GM19099 (cell line): ENCODE results near the gene THADA.

Experiments
- POLR2A ChIP-seq: IDR thresholded peaks from 3 replicates; pipeline ENCODE4 v1.6.1; 2011; ENCODE audit warnings: low read depth; ENCODE audit not compliant: insufficient read length; ENCODE audit errors: extremely low read depth

THADA gene

DNA sequence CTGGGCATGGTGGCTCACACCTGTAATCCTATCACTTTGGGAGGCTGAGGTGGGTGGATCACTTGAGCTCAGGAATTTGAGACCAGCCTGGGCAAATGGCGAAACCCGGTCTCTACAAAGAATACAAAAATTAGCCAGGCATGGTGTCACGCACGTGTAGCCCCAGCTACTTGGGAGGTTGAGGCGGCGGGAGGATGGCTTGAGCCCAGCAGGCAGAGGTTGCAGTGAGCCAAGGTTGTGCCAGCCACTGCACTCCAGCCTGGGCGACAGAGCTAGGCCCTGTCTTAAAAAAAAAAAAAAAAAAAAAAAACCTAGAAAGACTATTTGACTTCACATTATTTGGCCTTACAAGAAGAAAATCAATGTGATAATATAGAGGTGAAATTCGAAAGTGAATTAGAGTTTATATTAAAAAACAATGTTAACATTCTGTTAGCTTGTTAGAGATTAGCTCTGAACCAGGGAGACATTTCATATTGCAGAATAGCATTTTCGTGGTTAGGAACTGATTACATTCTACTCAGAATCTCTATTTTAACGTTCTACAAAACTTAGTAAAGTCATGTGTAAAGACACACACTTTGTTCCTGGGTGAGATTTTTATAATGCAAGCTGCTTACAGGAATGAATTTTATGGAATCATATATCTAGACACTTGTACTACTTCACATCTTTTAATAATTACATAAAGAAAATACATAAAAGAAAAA is 120.5 kb downstream of the THADA start:
- no peak for TF ChIP-seq POLR2A

DNA sequence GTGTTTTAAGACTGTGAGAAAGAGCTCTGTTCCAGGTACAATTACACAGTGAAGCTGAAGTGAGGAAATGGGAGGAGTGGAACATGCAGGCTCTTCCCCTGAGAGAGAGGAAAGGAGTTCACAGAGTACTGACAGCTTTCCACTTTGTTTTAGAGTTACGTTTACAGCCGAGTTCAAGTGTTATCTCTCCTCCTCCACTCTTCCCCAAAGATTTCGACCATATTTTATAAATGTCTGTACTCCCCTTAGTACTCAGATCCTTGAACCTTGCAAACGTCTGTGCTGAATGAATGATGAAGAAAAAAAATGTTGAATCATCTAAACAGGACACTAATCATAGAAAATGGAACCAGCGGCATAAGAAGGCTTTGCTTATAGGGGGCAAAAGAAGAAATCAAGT is 121.6 kb downstream of the THADA start:
- TF ChIP-seq POLR2A, result no peak

GRCh38 chr2:43473767-43474166 is 122.1 kb downstream of the THADA start:
- TF ChIP-seq POLR2A, result no peak

DNA sequence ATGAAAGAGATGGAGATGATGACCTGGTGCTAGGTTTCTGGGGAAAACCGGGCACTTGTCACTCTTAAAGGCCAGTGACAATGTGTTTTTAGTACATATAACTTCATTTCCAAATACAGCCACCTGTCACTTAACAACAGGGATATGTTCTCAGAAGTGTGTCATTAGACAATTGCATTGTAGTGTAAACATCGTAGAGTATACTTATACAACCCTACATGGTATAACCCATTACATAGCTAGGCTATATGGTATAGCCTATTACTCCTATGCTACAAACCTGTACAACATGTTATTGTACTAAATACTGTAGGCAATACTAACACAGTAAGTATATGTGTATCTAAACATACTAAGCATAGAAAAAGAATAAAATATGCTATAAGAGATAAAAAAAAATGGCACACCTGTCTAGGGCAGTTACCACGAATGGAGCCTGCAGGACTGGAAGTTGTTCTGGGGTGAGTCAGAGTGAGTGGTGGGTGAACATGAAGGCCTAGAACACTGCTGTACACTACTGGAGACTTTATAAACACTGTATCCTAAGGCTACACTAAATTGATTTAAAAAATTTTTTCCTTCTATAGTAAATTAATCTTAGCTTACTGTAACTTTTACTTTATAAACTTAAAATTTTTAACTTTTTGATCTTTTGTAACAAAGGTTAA is 123.2 kb downstream of the THADA start:
- no peak for TF ChIP-seq POLR2A

- no peak for TF ChIP-seq POLR2A
Observed at GRCh38 chr2:43469713-43470112, 126.1 kb downstream of the THADA start.

GRCh38 chr2:43469094-43469493 is 126.7 kb downstream of the THADA start:
- no peak for TF ChIP-seq POLR2A

DNA sequence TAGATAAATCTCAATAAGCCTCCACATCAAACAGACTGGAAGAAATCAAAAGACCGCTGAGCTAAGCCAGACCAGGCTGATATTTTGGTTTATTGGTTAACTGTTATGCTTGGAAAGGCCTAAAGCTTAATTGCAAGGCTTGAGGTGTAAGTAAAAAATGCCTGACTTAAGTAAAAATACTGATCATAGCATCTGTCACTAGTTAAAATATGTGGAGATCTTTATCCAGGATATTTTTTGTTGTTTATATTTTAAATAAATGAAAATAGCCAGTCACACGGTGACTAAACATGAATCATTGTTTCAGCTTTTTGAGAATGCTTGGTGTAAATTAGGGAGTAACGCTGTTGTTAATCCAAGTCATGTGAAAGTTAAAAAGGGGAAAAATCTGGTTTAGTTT is 127.9 kb downstream of the THADA start:
- no peak for TF ChIP-seq POLR2A

- no peak for TF ChIP-seq POLR2A
Observed at GRCh38 chr2:43465234-43465633, 130.6 kb downstream of the THADA start.

GRCh38 chr2:43464590-43464989 is 131.2 kb downstream of the THADA start:
- TF ChIP-seq POLR2A, result no peak

DNA sequence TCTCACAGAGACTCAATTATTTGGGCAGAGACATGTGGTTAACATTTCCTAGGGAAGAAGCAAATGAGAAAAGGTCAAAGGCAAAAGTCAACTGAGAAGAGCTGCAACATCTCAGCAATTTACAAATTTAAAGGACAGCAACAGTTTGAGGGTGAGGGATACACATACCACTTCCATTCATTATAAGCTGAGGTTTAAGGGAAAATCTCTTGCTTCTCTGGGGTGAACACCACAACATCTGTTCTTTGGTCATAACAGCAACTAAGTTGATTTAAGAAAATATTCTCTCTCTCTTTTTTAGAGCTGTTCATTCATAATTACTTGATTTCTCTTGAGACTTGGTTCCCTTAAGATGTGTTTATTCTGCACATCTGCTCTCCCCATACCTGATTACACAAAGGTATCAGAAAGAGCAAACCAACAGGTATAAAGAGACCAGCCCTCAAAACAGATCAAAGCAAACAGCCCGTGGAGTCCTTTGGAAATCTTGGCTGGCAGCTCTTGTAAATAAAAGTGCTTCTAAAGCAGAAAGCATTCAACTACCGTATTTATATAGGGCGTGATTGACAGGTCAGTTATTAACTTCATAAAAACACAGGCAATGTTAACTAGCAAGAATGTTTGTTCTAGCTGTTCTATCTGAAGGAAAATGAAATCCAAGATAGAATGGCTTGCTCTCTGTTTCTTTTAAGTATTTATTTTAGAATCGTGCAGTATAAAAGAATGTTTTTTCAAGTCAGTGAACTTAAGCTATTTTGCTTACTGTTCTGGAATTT is 132.8 kb downstream of the THADA start:
- TF ChIP-seq POLR2A, result no peak

- TF ChIP-seq POLR2A, result no peak
Observed at GRCh38 chr2:43461453-43462073, 134.3 kb downstream of the THADA start.

- TF ChIP-seq POLR2A, result no peak
Observed at GRCh38 chr2:43460611-43461365, 135.1 kb downstream of the THADA start.

DNA sequence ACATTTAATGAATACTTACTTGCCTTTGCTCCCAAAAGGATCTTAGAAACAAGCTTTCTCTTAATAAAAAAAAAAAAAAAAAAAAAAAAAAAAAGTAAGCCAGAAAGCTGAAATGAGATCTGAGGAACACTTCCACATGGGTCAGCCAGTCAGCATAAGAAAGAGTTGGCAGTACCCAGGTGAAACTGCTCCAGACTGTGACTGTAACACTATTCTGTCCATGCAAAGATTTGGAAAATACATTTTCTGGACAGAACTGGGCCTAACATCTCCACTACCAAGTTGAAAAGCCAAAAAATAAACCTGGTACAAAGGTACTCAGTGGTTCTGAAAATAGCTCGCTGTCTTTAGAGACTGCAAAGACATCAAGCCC is 135.7 kb downstream of the THADA start:
- TF ChIP-seq POLR2A, result no peak

- TF ChIP-seq POLR2A, result no peak
Observed at GRCh38 chr2:43459446-43460173, 136.2 kb downstream of the THADA start.
